ENCODE data around the gene SERINC3.

The SERINC3 gene

DNA sequence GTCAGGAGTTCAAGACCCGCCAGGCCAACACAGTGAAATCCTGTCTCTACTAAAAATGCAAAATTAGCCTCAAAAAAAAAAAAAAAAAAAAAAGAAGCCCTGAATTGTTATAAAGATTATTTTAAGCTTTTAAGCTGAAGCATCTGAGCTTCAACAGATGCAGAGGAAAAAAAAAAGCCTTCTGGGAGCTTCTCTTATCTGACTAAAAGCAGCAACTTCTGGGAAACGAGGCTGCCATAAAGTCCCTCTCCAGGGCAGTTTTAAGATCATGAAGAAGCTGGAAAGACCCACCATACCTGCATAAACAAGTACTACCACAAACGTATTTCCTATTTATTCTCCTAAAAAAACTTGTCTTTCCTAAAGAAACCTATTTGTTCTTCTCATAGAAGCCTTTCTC is 3.6 kb downstream of the SERINC3 start:
- no peak for FAIRE-seq
- DNase-seq (ENCODE audit: insufficient read length, low spot score), result no peak
- TF ChIP-seq POLR2A (IDR thresholded peaks at IDR 0.05; ENCODE audit: low read depth, low read length), result no peak

DNA sequence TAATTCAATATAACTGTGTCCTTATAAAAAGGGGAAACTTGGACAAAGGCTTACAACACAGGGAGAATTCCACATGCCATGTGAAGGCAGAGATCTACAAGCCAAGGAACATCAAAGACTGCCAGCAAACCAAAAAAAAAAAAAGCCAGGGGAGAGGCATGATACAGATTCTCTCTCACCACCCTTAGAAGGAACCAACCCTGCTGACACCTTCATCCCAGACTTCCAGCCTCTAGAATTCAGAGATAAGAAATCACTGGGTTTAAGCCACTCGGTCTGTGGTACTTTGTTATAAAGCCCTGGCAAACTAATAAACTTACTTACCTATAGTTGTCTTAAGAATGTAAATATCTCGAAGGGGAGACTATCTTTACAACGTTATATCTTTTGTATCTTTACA is 4.4 kb downstream of the SERINC3 start:
- FAIRE-seq (no peak), DNase-seq (ENCODE audit: insufficient read length, low spot score) (no peak)
- no peak for TF ChIP-seq POLR2A (IDR thresholded peaks at IDR 0.05; ENCODE audit: low read depth, low read length)

GRCh38 chr20:44516491-44516890 is 5.4 kb downstream of the SERINC3 start:
- FAIRE-seq (no peak), DNase-seq (ENCODE audit: insufficient read length, low spot score) (no peak)
- no peak for TF ChIP-seq POLR2A (IDR thresholded peaks at IDR 0.05; ENCODE audit: low read depth, low read length)

DNA sequence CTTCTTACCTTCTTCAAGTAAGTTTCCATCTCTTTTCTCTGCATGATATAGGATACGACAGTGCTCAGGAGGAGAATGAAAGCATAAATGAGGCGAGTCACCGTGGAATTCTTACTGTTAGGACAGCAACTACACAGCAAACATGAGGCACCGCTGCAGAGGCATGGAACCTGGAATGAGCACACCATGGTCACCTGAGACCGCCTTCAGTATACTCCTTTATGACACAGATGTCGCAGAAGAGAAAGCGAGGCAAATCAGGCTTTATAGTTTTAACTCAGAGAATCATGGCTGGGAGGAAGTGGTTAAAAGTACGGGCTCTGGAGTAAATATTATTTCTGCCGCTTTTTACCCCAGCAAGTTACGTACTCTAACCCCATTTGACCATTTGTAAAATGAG is 8.0 kb downstream of the SERINC3 start:
- DNase-seq (ENCODE audit: insufficient read length, low spot score) (no peak), FAIRE-seq (no peak)
- TF ChIP-seq POLR2A (IDR thresholded peaks at IDR 0.05; ENCODE audit: low read depth, low read length), result no peak

GRCh38 chr20:44509762-44510161 is 12.1 kb downstream of the SERINC3 start:
- DNase-seq (ENCODE audit: insufficient read length, low spot score) (no peak), FAIRE-seq (no peak)
- no peak for TF ChIP-seq POLR2A (IDR thresholded peaks at IDR 0.05; ENCODE audit: low read depth, low read length)

DNA sequence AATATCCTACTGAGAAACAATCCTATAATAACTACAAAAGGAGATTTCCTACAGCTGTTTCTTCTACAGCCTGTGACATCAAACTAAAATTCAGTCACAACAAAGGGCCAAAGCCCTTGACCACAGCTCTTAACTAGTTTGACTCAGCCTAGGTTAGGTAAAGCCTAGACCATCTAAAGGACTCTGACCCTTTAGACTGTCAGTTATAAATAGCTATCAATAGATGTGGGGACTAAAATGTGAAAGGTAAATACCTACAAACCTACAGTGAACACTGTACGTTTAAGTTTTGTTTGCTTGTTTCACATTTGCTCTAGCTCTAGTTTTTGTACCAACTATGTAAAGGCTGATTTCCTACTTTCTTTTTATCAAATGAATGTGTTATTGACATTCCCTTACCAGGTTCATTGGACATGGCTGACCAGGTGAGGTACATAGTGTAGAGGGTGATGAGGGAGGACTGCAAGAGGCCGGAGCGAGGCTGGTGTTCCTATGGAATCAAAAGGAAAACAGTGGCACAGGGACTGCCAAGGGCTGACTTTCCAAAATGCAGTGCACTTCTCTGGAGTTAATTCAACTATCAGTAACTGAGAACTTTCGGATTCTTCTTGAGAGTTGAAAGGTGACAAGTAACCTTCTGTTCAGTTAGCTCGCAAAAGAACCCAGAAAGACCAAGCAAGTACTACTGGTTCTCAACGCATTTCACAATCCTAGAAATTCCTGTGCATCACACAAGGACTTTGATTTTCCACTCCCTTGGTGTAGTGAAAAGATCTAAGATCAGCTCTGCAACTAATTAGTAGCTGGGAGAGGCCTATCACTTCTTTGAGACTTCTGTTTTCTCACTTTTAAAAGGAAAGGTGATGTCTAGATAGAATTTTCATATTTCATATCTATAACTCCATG is 17.2 kb downstream of the SERINC3 start:
- no peak for TF ChIP-seq POLR2A (IDR thresholded peaks at IDR 0.05; ENCODE audit: low read depth, low read length)
- no peak for FAIRE-seq

GRCh38 chr20:44502968-44503367 is 18.9 kb downstream of the SERINC3 start:
- DNase-seq (ENCODE audit: insufficient read length, low spot score) (no peak), FAIRE-seq (no peak)
- TF ChIP-seq POLR2A (IDR thresholded peaks at IDR 0.05; ENCODE audit: low read depth, low read length), result no peak

More for the DNA sequence above, 17.2 kb downstream of the SERINC3 start:
- no peak for DNase-seq (ENCODE audit: insufficient read length, low spot score)

GRCh38 chr20:44501448-44501847 is 20.4 kb downstream of the SERINC3 start:
- FAIRE-seq (no peak), DNase-seq (ENCODE audit: insufficient read length, low spot score) (no peak)
- no peak for TF ChIP-seq POLR2A (IDR thresholded peaks at IDR 0.05; ENCODE audit: low read depth, low read length)

GRCh38 chr20:44500221-44500620 is 21.6 kb downstream of the SERINC3 start:
- no peak for DNase-seq (ENCODE audit: insufficient read length, low spot score)
- FAIRE-seq, result no peak
- TF ChIP-seq POLR2A (IDR thresholded peaks at IDR 0.05; ENCODE audit: low read depth, low read length), result no peak

- TF ChIP-seq POLR2A (IDR thresholded peaks at IDR 0.05; ENCODE audit: low read depth, low read length), result no peak
- no peak for FAIRE-seq
- DNase-seq (ENCODE audit: insufficient read length, low spot score), result no peak
Measured at GRCh38 chr20:44497761-44498160, 24.1 kb downstream of the SERINC3 start.

DNA sequence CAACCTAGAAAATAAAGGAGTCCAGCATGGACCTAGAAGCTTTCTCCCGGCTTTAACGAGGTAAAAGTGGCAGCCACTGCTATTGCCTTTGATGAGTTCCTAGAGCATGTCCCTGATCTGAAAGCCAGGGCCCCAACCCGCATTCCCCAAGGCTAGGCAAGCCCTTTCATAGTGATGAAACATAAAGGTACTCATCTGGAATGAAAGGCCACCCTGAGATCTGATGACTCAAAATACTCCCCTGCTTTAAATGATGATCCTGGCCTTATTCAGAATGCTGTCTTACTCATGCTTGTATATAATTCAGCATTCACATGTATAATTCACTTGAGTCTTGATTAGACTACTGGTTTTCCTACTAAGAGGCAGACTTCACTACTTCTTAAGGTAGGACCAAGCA is 24.9 kb downstream of the SERINC3 start:
- DNase-seq (ENCODE audit: insufficient read length, low spot score), result peak; percentile 58
- TF ChIP-seq POLR2A (IDR thresholded peaks at IDR 0.05; ENCODE audit: low read depth, low read length), result no peak
- FAIRE-seq, result no peak

DNA sequence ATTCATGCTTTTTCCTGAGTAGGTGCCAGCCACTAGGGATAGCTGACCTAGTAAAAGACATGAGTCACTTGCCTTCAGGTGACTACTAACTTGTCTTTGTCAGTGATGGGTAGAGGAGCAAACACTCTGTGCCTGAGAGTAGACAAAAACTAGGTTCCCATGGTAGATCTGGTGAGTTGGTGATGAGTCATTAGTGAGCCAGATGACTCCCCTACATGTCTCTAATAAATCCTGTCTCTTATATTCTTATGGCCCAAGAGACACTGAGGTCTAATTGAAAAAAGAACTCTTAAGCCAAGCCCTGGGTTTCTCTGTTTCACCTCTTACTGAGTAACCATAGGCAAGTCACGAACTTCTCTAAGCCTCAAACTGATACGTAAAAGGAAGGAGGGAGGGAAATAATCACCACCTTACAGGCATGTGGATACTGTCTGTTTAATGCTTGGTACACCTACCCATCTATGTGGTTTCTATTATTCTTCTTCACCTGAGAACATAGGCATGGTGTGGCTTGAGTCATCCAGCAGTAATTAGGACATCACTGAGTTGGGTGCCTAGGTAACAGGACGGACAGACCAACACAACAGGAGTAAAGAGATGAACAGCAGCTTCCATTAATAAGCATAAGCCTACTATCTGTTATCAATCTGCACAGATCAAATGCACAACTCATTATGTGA is 25.9 kb downstream of the SERINC3 start:
- no peak for TF ChIP-seq POLR2A (IDR thresholded peaks at IDR 0.05; ENCODE audit: low read depth, low read length)
- FAIRE-seq (peak; percentile 52), DNase-seq (ENCODE audit: insufficient read length, low spot score) (peak; percentile 49)

GRCh38 chr20:44495257-44495656 is 26.6 kb downstream of the SERINC3 start:
- no peak for TF ChIP-seq POLR2A (IDR thresholded peaks at IDR 0.05; ENCODE audit: low read depth, low read length)
- DNase-seq (ENCODE audit: insufficient read length, low spot score) (no peak), FAIRE-seq (no peak)

DNA sequence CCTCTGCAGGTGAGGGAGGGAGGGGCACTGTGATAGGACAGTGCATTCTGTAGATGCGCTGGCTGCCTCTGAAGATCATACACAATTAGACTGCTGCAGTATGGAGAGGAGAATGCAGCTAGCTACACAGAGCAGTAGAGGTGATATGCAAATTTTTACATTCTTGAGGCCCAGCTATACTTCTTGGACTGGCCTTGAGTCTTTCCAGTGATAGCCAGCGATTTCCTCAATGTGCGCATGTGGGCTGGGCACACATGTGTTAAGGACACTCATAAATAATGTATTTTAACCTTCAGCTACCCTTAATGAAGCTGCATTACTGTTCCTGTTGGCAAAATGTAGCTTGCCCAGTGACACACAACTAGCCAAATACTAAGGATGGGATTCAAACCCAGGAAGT is 27.2 kb downstream of the SERINC3 start:
- TF ChIP-seq POLR2A (IDR thresholded peaks at IDR 0.05; ENCODE audit: low read depth, low read length), result no peak
- FAIRE-seq, result no peak
- DNase-seq (ENCODE audit: insufficient read length, low spot score), result no peak

- TF ChIP-seq POLR2A (IDR thresholded peaks at IDR 0.05; ENCODE audit: low read depth, low read length), result no peak
Measured at GRCh38 chr20:44494266-44494665, 27.6 kb downstream of the SERINC3 start.

More at GRCh38 chr20:44494266-44494665, 27.6 kb downstream of the SERINC3 start:
- no peak for FAIRE-seq
- no peak for DNase-seq (ENCODE audit: insufficient read length, low spot score)

Measured in H54 (cell line).